Measurements from ENCODE around the gene TMEM238L.

The TMEM238L gene

GRCh38 chr17:10805911-10806310 is 2.0 kb upstream of the TMEM238L start:
- no peak for DNase-seq (ENCODE audit: low read depth in 2 of 2)

GRCh38 chr17:10804546-10804945 is 647 bp upstream of the TMEM238L start:
- DNase-seq (ENCODE audit: low read depth in 2 of 2) = no peak

- no peak for DNase-seq (ENCODE audit: low read depth in 2 of 2)
Observed at GRCh38 chr17:10803350-10803749, 549 bp downstream of the TMEM238L start.

GRCh38 chr17:10802496-10803284 is 1.2 kb downstream of the TMEM238L start:
- DNase-seq (ENCODE audit: low read depth in 2 of 2) = no peak

GRCh38 chr17:10799407-10799806 is 4.5 kb downstream of the TMEM238L start:
- no peak for DNase-seq (ENCODE audit: low read depth in 2 of 2)

- no peak for DNase-seq (ENCODE audit: low read depth in 2 of 2)
Observed at GRCh38 chr17:10798910-10799309, 5.0 kb downstream of the TMEM238L start.

- no peak for DNase-seq (ENCODE audit: low read depth in 2 of 2)
Observed at GRCh38 chr17:10798332-10798749, 5.6 kb downstream of the TMEM238L start.

GRCh38 chr17:10797476-10798328 is 6.2 kb downstream of the TMEM238L start:
- no peak for DNase-seq (ENCODE audit: low read depth in 2 of 2)

GRCh38 chr17:10793816-10794215 is 10.1 kb downstream of the TMEM238L start:
- no peak for DNase-seq (ENCODE audit: low read depth in 2 of 2)

- DNase-seq (ENCODE audit: low read depth in 2 of 2) = no peak
Observed at GRCh38 chr17:10793256-10793655, 10.6 kb downstream of the TMEM238L start.

- no peak for DNase-seq (ENCODE audit: low read depth in 2 of 2)
Observed at GRCh38 chr17:10792151-10792550, 11.7 kb downstream of the TMEM238L start.

- no peak for DNase-seq (ENCODE audit: low read depth in 2 of 2)
Observed at GRCh38 chr17:10790491-10791401, 13.2 kb downstream of the TMEM238L start.

GRCh38 chr17:10789694-10790271 is 14.1 kb downstream of the TMEM238L start:
- DNase-seq (ENCODE audit: low read depth in 2 of 2) = no peak

GRCh38 chr17:10787306-10788045 is 16.4 kb downstream of the TMEM238L start:
- no peak for DNase-seq (ENCODE audit: low read depth in 2 of 2)

- DNase-seq (ENCODE audit: low read depth in 2 of 2) = no peak
Observed at GRCh38 chr17:10785295-10785694, 18.6 kb downstream of the TMEM238L start.

GRCh38 chr17:10779609-10780008 is 24.3 kb downstream of the TMEM238L start:
- DNase-seq (ENCODE audit: low read depth in 2 of 2) = no peak

- DNase-seq (ENCODE audit: low read depth in 2 of 2) = no peak
Observed at GRCh38 chr17:10777890-10778289, 26.0 kb downstream of the TMEM238L start.

- DNase-seq (ENCODE audit: low read depth in 2 of 2) = no peak
Observed at GRCh38 chr17:10777131-10777807, 26.6 kb downstream of the TMEM238L start.

GRCh38 chr17:10776381-10776780 is 27.5 kb downstream of the TMEM238L start:
- no peak for DNase-seq (ENCODE audit: low read depth in 2 of 2)

GRCh38 chr17:10775740-10776356 is 28.1 kb downstream of the TMEM238L start:
- no peak for DNase-seq (ENCODE audit: low read depth in 2 of 2)
